SK-N-SH (cell line): ENCODE data around the gene RIN3. TPM values are rescaled to one million over a fixed set of nuclear protein-coding genes. Genes with fewer than 3 reads are reported as not detected.

ENCODE experiments used
- CTCF ChIA-PET: fragments of 300-600, 350-600 bp; formaldehyde crosslinking; extraction: SDS; loops from one replicate; lab custom pipeline; 2021; lab: Yijun Ruan, JAX
- POLR2A ChIA-PET: fragments of 350-600 bp; sonication (Branson Sonifier 250); formaldehyde crosslinking; extraction: SDS; loops from one replicate; lab custom pipeline; 2020; ENCODE audit warnings: antibody characterized with exemption, inconsistent platforms; lab: Yijun Ruan, JAX
- DNase-seq: peaks from one replicate; pipeline ENCODE4 v3.0.0; 2012
- H2AFZ ChIP-seq: fragments of 200-600 bp; sonication (generic); 2 replicates; pipeline ENCODE4 v1.8.1; 2016; ENCODE audit warnings: antibody characterized with exemption, mild to moderate bottlenecking, low read depth
- H3F3A ChIP-seq: fragments of 200-600 bp; sonication (generic); replicated peaks from 2 replicates; pipeline ENCODE3; 2016; ENCODE audit warnings: antibody characterized with exemption, mild to moderate bottlenecking; ENCODE audit not compliant: insufficient read depth
- H3K27ac ChIP-seq, 2 experiments: fragments of 200-500 bp in 1 of 2; fragments of 200-600 bp in 1 of 2; sonication (Bioruptor generic) in 1 of 2; sonication (generic), shearing (Covaris generic) in 1 of 2; 2 replicates each; pipeline versions ENCODE4 v1.5.1 to v1.6.1; 2014 to 2016; ENCODE audit warnings: low read depth in 2 of 2, inconsistent platforms in 1 of 2, low read length in 1 of 2, mild to moderate bottlenecking in 1 of 2, mixed read lengths in 1 of 2
- H3K27me3 ChIP-seq: fragments of 200-600 bp; sonication (generic), shearing (Covaris generic); 2 replicates; pipeline ENCODE4 v1.6.1; 2016; ENCODE audit warnings: mixed run types; ENCODE audit not compliant: insufficient read depth
- H3K36me3 ChIP-seq, 2 experiments: fragments of 200-500 bp in 1 of 2; fragments of 200-600 bp in 1 of 2; sonication (Bioruptor generic) in 1 of 2; sonication (generic) in 1 of 2; replicated peaks in 1 of 2; 2 replicates each; pipeline versions ENCODE3 to v1.5.1; 2014 to 2016; ENCODE audit warnings: low read length in 1 of 2, mild to moderate bottlenecking in 1 of 2; ENCODE audit not compliant: insufficient read depth in 2 of 2, control insufficient read depth in 1 of 2
- H3K4me1 ChIP-seq, 2 experiments: fragments of 200-500 bp in 1 of 2; fragments of 200-600 bp in 1 of 2; sonication (Bioruptor generic) in 1 of 2; sonication (generic), shearing (Covaris generic) in 1 of 2; 2 replicates each; pipeline versions ENCODE4 v1.5.1 to v1.6.1; 2014 to 2016; ENCODE audit warnings: low read depth in 1 of 2, low read length in 1 of 2, mixed run types in 1 of 2; ENCODE audit not compliant: insufficient read depth in 2 of 2, control insufficient read depth in 1 of 2
- H3K4me2 ChIP-seq: fragments of 200-600 bp; sonication (generic), shearing (Covaris generic); 2 replicates; pipeline ENCODE4 v1.6.1; 2017; ENCODE audit warnings: mixed run types
- H3K4me3 ChIP-seq, 2 experiments: fragments of 200-500 bp in 1 of 2; fragments of 200-600 bp in 1 of 2; sonication (Bioruptor generic) in 1 of 2; sonication (generic), shearing (Covaris generic) in 1 of 2; 2 replicates each; pipeline versions ENCODE4 v1.5.1 to v1.8.1; 2014 to 2016; ENCODE audit warnings: low read depth in 2 of 2, inconsistent platforms in 1 of 2, low read length in 1 of 2, mild to moderate bottlenecking in 1 of 2, mixed read lengths in 1 of 2, moderate library complexity in 1 of 2
- H3K79me2 ChIP-seq: fragments of 200-600 bp; sonication (generic); 2 replicates; pipeline ENCODE4 v1.8.1; 2017; ENCODE audit warnings: mild to moderate bottlenecking; ENCODE audit not compliant: insufficient read depth
- H3K9ac ChIP-seq: fragments of 200-600 bp; sonication (generic); 2 replicates; pipeline ENCODE4 v1.6.1; 2017; ENCODE audit warnings: mixed run types
- H3K9me2 ChIP-seq: fragments of 200-600 bp; sonication (generic); 2 replicates; pipeline ENCODE4 v1.6.1; 2017; ENCODE audit warnings: mixed run types
- H3K9me3 ChIP-seq: fragments of 200-600 bp; sonication (generic); 2 replicates; pipeline ENCODE4 v1.6.1; 2017; ENCODE audit warnings: mixed run types, mild to moderate bottlenecking, moderate library complexity
- H4K20me1 ChIP-seq: fragments of 200-600 bp; sonication (generic); 2 replicates; pipeline ENCODE4 v1.6.1; 2017; ENCODE audit warnings: mild to moderate bottlenecking, mixed run types; ENCODE audit not compliant: insufficient read depth
- ELF1 ChIP-seq: IDR thresholded peaks from 2 replicates; pipeline ENCODE4 v1.4.0; 2012
- EZH2phosphoT487 ChIP-seq: fragments of 200-600 bp; sonication (generic); IDR thresholded peaks from 2 replicates; pipeline ENCODE4 v1.6.1; 2017; ENCODE audit warnings: low read depth, mixed run types, mild to moderate bottlenecking, antibody characterized with exemption, moderate library complexity, borderline replicate concordance
- GABPA ChIP-seq: IDR thresholded peaks from 2 replicates; pipeline ENCODE4 v1.4.0; 2012; ENCODE audit warnings: low read depth, mild to moderate bottlenecking
- JUND ChIP-seq: IDR thresholded peaks from 2 replicates; pipeline ENCODE4 v1.4.0; 2012
- RCOR1 ChIP-seq: fragments of 150-350 bp; IDR thresholded peaks from 2 replicates; pipeline ENCODE4 v1.6.1; 2017; ENCODE audit warnings: antibody characterized with exemption, low read length
- RXRA ChIP-seq: IDR thresholded peaks from 2 replicates; pipeline ENCODE4 v1.4.0; 2012; ENCODE audit warnings: low read depth, mild to moderate bottlenecking, borderline replicate concordance
- SIN3A ChIP-seq: IDR thresholded peaks from 2 replicates; pipeline ENCODE4 v1.6.1; 2012; ENCODE audit warnings: low read depth, mild to moderate bottlenecking, low read length, moderate library complexity, borderline replicate concordance
- TCF12 ChIP-seq: IDR thresholded peaks from 2 replicates; pipeline ENCODE4 v1.4.0; 2012
- WGBS: methylation state at CpG from one replicate; pipeline ENCODE4 v1.1.6; 2017; ENCODE audit warnings: low lambda C conversion rate; 5-methylcytosine and 5-hydroxymethylcytosine counted together
- polyA plus RNA-seq, 3 experiments: library from polyadenylated mRNA; depleted of rRNA; stranded (reverse); fragments of >200 nt; gene quantifications; 2 replicates each; pipeline ENCODE4 v1.2.3, GENCODE V29; 2012
- TF ChIP-seq, protein P1 (sequence below): IDR thresholded peaks from 2 replicates; pipeline ENCODE4 v1.4.0; 2012; ENCODE audit warnings: low read depth
- TF ChIP-seq, protein P2 (sequence below): IDR thresholded peaks from 2 replicates; pipeline ENCODE4; 2012
- TF ChIP-seq, protein P3 (sequence below): IDR thresholded peaks from 2 replicates; pipeline ENCODE4 v1.6.1; 2012; ENCODE audit warnings: mild to moderate bottlenecking, low read depth, low read length, moderate library complexity

The RIN3 gene
- polyA plus RNA-seq, 1 of the 3 experiments (the other 2 are of a cell fraction), result 12.4 TPM

DNA sequence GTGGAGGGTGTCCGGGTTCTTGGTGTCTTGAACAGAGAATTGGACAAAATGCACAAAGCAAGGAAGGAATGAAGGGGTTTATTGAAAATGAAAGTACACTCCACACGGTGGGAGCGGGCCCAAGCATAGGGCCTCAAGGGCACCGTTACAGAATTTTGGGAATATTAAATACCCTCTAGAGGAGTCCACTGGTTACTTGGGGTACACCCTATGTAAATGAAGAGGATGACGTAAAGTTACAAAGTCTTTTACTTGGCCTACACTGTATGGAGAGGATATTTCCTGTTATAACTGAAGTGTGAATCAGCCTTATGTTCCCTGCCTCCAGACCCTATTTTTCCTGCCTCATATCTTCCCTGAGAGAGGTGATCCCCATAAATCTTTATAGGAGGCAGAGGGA is 102.6 kb downstream of the RIN3 start:
- Histone ChIP-seq H4K20me1 (no peaks in the 10 kb centered on the region), H3K27me3 (no peaks in the 10 kb centered on the region), H3K9ac (no peak overlapping the region), H3K36me3 (peaks cover 2 to 7% of the 10 kb centered on the region in 2 experiments), H3K27ac (no peak overlapping the region), H3K9me3 (no peaks in the 10 kb centered on the region), H3K79me2 (no peaks in the 10 kb centered on the region), H3K4me1 (no peaks in the 10 kb centered on the region; a peak in 1 of 4 replicates), H3K4me3 (no peak overlapping the region), H3K9me2 (no peaks in the 10 kb centered on the region)
- no peak for DNase-seq
- POLR2A ChIA-PET, result no interaction called here
- TF ChIP-seq TCF12 (no peak), ELF1 (no peak), GABPA (no peak), EZH2phosphoT487 (no peak), JUND (no peak)
- TF ChIP-seq, all 33 proteins: peak for 0
- Histone ChIP-seq H2AFZ (no peak overlapping the region), H3F3A (no peaks in the 10 kb centered on the region), H3K4me2 (no peak overlapping the region)
- CTCF ChIA-PET, result no interaction called here
- WGBS, result 73% methylated on average over 5 of the region's 5 CpGs

DNA sequence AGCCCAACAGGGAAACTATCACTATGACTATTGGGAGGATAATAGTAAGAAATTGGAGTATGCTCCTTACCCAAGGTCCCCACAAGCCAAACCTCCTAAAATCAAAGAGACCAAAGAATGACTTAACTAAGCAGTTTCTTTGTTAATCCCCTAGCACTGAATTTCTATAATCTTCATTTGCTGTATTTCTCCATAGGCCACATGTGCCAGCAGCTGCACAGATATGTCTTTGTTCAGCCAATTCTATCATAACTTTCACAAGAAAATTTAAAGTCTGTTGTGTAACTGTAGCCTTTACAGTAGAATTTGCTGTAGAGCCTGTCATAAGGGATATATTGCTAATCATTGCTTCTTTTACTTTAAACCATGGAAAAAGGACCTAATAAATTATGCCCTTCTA is 104.0 kb downstream of the RIN3 start:
- H2AFZ ChIP-seq, result no peak overlapping the region
- no peak for DNase-seq
- TF ChIP-seq, protein P1, sequence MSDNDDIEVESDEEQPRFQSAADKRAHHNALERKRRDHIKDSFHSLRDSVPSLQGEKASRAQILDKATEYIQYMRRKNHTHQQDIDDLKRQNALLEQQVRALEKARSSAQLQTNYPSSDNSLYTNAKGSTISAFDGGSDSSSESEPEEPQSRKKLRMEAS, result no peak
- TF ChIP-seq SIN3A (no peak), RCOR1 (no peak), RXRA (no peak)
- TF ChIP-seq, protein P2, sequence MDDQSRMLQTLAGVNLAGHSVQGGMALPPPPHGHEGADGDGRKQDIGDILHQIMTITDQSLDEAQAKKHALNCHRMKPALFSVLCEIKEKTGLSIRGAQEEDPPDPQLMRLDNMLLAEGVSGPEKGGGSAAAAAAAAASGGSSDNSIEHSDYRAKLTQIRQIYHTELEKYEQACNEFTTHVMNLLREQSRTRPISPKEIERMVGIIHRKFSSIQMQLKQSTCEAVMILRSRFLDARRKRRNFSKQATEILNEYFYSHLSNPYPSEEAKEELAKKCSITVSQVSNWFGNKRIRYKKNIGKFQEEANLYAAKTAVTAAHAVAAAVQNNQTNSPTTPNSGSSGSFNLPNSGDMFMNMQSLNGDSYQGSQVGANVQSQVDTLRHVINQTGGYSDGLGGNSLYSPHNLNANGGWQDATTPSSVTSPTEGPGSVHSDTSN, result no peak
- TF ChIP-seq, protein P3, sequence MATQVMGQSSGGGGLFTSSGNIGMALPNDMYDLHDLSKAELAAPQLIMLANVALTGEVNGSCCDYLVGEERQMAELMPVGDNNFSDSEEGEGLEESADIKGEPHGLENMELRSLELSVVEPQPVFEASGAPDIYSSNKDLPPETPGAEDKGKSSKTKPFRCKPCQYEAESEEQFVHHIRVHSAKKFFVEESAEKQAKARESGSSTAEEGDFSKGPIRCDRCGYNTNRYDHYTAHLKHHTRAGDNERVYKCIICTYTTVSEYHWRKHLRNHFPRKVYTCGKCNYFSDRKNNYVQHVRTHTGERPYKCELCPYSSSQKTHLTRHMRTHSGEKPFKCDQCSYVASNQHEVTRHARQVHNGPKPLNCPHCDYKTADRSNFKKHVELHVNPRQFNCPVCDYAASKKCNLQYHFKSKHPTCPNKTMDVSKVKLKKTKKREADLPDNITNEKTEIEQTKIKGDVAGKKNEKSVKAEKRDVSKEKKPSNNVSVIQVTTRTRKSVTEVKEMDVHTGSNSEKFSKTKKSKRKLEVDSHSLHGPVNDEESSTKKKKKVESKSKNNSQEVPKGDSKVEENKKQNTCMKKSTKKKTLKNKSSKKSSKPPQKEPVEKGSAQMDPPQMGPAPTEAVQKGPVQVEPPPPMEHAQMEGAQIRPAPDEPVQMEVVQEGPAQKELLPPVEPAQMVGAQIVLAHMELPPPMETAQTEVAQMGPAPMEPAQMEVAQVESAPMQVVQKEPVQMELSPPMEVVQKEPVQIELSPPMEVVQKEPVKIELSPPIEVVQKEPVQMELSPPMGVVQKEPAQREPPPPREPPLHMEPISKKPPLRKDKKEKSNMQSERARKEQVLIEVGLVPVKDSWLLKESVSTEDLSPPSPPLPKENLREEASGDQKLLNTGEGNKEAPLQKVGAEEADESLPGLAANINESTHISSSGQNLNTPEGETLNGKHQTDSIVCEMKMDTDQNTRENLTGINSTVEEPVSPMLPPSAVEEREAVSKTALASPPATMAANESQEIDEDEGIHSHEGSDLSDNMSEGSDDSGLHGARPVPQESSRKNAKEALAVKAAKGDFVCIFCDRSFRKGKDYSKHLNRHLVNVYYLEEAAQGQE, result no peak
- no peaks in the 10 kb centered on the region for H3K27me3 ChIP-seq
- H3K4me1 ChIP-seq, result no peaks in the 10 kb centered on the region; a peak in 1 of 4 replicates
- H3K9ac ChIP-seq, result no peak overlapping the region
- no peak overlapping the region for H3K4me2 ChIP-seq
- H3K4me3 ChIP-seq, result no peak overlapping the region
- no peaks in the 10 kb centered on the region; the same call in 1 of the 2 replicates for H3K9me3 ChIP-seq
- ChIA-PET POLR2A (no interaction called here), CTCF (no interaction called here)
- H3K36me3 ChIP-seq, result peaks cover 2 to 18% of the 10 kb centered on the region in 2 experiments
- no peaks in the 10 kb centered on the region for H4K20me1 ChIP-seq
- no peaks in the 10 kb centered on the region for H3K79me2 ChIP-seq
- H3K9me2 ChIP-seq, result no peaks in the 10 kb centered on the region
- H3F3A ChIP-seq, result no peaks in the 10 kb centered on the region
- no peak overlapping the region for H3K27ac ChIP-seq
